ENCODE measurements around the gene TPD52L2. TPM values are rescaled to one million over a fixed set of nuclear protein-coding genes. Genes with fewer than 3 reads are reported as not detected.
A peak's percentile ranks its signal among the peaks of the same experiment; 100 is the strongest.
"Not testable (repeated sequence)": the region's sequence is repeated elsewhere in the genome, so short reads cannot be mapped to it uniquely, and the experiment has no call there.

TPD52L2 gene
- total RNA-seq, 1 experiment from 2014 or later = 147 TPM

- intact Hi-C loops (cut with micrococcal nuclease) = no loop called here
- H3K9ac ChIP-seq (ENCODE audit: low read length) = no peak overlapping the region
- CTCF ChIA-PET = no interaction called here
- H3K4me2 ChIP-seq (ENCODE audit: low read length) = no peak overlapping the region
- H3K36me3 ChIP-seq (ENCODE audit: low read depth, low read length) = peaks cover 10% of the 10 kb centered on the region
- POLR2A ChIA-PET (ENCODE audit: unreplicated experiment) = no interaction called here
- ATAC-seq (no peak), DNase-seq (no peak)
- no peak overlapping the region for H2AFZ ChIP-seq (ENCODE audit: low read length)
- peaks cover 80% of the 10 kb centered on the region for H3K79me2 ChIP-seq (ENCODE audit: low read length)
- peaks cover 20% of the 10 kb centered on the region for H3K4me1 ChIP-seq (ENCODE audit: insufficient read depth, low read length)
- no TSS peak for BruUV-seq (replicated peaks)
- peaks cover 7% of the 10 kb centered on the region for H3F3A ChIP-seq (ENCODE audit: low read length, unreplicated experiment)
- H3K9me3 ChIP-seq (ENCODE audit: low read length) = no peaks in the 10 kb centered on the region
- no peak overlapping the region for H3K4me3 ChIP-seq (ENCODE audit: low read length)
- no peak for TF ChIP-seq EZH2phosphoT487 (IDR thresholded peaks at IDR 0.05; ENCODE audit: borderline replicate concordance, low read length)
- no peak for TF ChIP-seq CTCF (conservative IDR thresholded peaks at IDR 0.05; ENCODE audit: low read depth, low read length)
- no peak for TF ChIP-seq EZH2 (IDR thresholded peaks at IDR 0.05; ENCODE audit: low read length, unreplicated experiment)
- H3K27ac ChIP-seq (ENCODE audit: low read length) = no peak overlapping the region
- no peaks in the 10 kb centered on the region for H3K9me2 ChIP-seq (replicated peaks; ENCODE audit: low read length)
- no peaks in the 10 kb centered on the region for H3K27me3 ChIP-seq (ENCODE audit: low read length)
- peaks cover 15% of the 10 kb centered on the region; the same call in 1 of the 2 replicates for H4K20me1 ChIP-seq (ENCODE audit: low read length)
Observed at GRCh38 chr20:63915471-63915870, 50.4 kb downstream of the TPD52L2 start.

- DNase-seq; H3K9me3 ChIP-seq (ENCODE audit: low read length); H3K4me3 ChIP-seq (ENCODE audit: low read length); CTCF ChIA-PET; H3K4me2 ChIP-seq (ENCODE audit: low read length); H3F3A ChIP-seq (ENCODE audit: low read length, unreplicated experiment); H3K9ac ChIP-seq (ENCODE audit: low read length); intact Hi-C loops (cut with micrococcal nuclease); H3K9me2 ChIP-seq (replicated peaks; ENCODE audit: low read length); H3K27me3 ChIP-seq (ENCODE audit: low read length); H3K27ac ChIP-seq (ENCODE audit: low read length); ATAC-seq; H3K36me3 ChIP-seq (ENCODE audit: low read depth, low read length); POLR2A ChIA-PET (ENCODE audit: unreplicated experiment); H2AFZ ChIP-seq (ENCODE audit: low read length): not testable (repeated sequence)
- Histone ChIP-seq H3K4me1 (ENCODE audit: insufficient read depth, low read length) (peaks cover 10% of the 10 kb centered on the region), H4K20me1 (ENCODE audit: low read length) (peaks cover 14% of the 10 kb centered on the region; the same call in 1 of the 2 replicates), H3K79me2 (ENCODE audit: low read length) (peaks cover 72% of the 10 kb centered on the region)
- TSS peak; percentile 14 for BruUV-seq (replicated peaks)
Observed at GRCh38 chr20:63916371-63916939, 51.4 kb downstream of the TPD52L2 start.

GRCh38 chr20:63917811-63918210, 52.7 kb downstream of the TPD52L2 start:
- no peak for ATAC-seq
- Histone ChIP-seq H3K9me2 (replicated peaks; ENCODE audit: low read length) (no peaks in the 10 kb centered on the region), H3K4me3 (ENCODE audit: low read length) (no peak overlapping the region), H3K9me3 (ENCODE audit: low read length) (no peaks in the 10 kb centered on the region), H3K79me2 (ENCODE audit: low read length) (peaks cover 63% of the 10 kb centered on the region), H3K9ac (ENCODE audit: low read length) (no peak overlapping the region), H3F3A (ENCODE audit: low read length, unreplicated experiment) (no peaks in the 10 kb centered on the region), H3K27ac (ENCODE audit: low read length) (no peak overlapping the region), H2AFZ (ENCODE audit: low read length) (no peak overlapping the region), H4K20me1 (ENCODE audit: low read length) (peaks cover 10% of the 10 kb centered on the region; the same call in 1 of the 2 replicates), H3K4me2 (ENCODE audit: low read length) (no peak overlapping the region), H3K4me1 (ENCODE audit: insufficient read depth, low read length) (no peaks in the 10 kb centered on the region), H3K36me3 (ENCODE audit: low read depth, low read length) (peaks cover 10% of the 10 kb centered on the region), H3K27me3 (ENCODE audit: low read length) (no peaks in the 10 kb centered on the region)
- no TSS peak for BruUV-seq (replicated peaks)
- ChIA-PET CTCF (no interaction called here), POLR2A (ENCODE audit: unreplicated experiment) (no interaction called here)
- intact Hi-C loops (cut with micrococcal nuclease) = no loop called here
- TF ChIP-seq EZH2phosphoT487 (IDR thresholded peaks at IDR 0.05; ENCODE audit: borderline replicate concordance, low read length) = no peak
- no peak for TF ChIP-seq EZH2 (IDR thresholded peaks at IDR 0.05; ENCODE audit: low read length, unreplicated experiment)
- no peak for TF ChIP-seq CTCF (conservative IDR thresholded peaks at IDR 0.05; ENCODE audit: low read depth, low read length)
- no peak for DNase-seq

All from PC-3 (cell line).